Measurements from ENCODE around the gene ACADVL.
"Not testable (repeated sequence)": the region's sequence is repeated elsewhere in the genome, so short reads cannot be mapped to it uniquely, and the experiment has no call there.

GRCh38 chr17:7243838-7244237 is 24.1 kb downstream of the ACADVL start:
- TF ChIP-seq CTCF (IDR thresholded peaks at IDR 0.05); POLR2AphosphoS5 (IDR thresholded peaks at IDR 0.05); POLR2A (IDR thresholded peaks at IDR 0.05; ENCODE audit: low read depth); EP300 (IDR thresholded peaks at IDR 0.05): not testable (repeated sequence)

Measured in esophagus muscularis mucosa (tissue), 4 donors.